HG02763 (cell line): ENCODE data around the gene SGK1.

Source experiments
- ATAC-seq: cut with Tn5 transposase; IDR thresholded peaks from one replicate; pipeline ENCODE4 v1.9.1; 2021; ENCODE audit warnings: mild to moderate bottlenecking, moderate library complexity; ENCODE audit not compliant: unreplicated experiment

Gene SGK1

DNA sequence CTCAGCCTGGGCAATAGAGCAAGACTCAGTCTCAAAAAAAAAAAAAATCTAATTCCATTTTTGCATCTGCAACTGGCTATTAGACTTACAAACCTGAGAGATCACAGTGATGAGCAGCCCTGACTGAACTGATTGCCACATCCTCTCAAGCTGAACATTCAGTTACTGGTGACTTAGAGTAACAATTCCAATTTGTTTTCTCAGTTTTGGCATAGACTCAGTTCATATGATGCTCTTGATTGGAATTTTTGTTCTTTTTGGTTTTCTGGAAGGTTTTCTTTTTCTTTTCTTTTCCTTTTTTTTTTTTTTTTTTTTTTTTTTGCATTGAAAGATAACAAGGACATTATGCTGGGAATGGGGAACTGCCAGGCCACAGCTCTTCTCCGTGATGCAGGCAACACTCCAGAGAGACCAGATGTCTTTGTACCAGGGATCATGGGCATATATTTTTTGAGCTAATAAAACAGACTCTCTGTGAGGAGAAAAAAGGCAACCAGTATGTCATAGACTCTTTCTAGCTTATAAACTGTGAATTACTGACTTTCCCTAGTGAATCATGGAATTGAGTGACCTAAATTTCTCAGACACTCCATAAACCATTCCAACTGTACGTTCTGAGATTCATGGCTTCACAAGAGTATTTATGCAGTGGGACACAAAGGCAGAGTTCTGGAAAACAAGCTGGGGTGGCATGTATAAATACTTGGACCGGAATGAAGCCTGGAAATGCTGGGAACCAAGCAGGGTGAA lies 179.5 kb downstream of the SGK1 start:
- no peak for ATAC-seq

GRCh38 chr6:134134654-134135053 lies 183.3 kb downstream of the SGK1 start:
- no peak for ATAC-seq

GRCh38 chr6:134132494-134133141 lies 185.3 kb downstream of the SGK1 start:
- no peak for ATAC-seq

GRCh38 chr6:134131530-134132139 lies 186.3 kb downstream of the SGK1 start:
- no peak for ATAC-seq

DNA sequence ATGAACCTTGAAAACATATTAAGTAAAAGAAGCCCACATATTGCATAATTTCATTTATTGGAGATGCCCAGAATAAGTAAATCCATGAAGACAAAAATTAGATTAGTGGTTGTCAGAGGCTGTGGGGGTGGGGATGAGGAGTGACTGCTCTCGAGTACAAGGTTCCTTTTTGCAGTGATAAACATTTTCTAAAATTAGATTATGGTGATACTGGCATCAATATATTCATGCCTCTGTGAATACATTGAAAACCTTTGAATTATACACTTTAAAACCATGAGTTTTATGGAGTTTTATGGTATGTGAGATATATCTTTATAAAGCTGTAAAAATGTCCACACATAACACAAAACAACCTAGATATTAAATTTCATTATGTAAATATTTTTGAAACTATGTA lies 189.8 kb downstream of the SGK1 start:
- ATAC-seq: no peak

GRCh38 chr6:134123666-134124208 lies 194.2 kb downstream of the SGK1 start:
- no peak for ATAC-seq

DNA sequence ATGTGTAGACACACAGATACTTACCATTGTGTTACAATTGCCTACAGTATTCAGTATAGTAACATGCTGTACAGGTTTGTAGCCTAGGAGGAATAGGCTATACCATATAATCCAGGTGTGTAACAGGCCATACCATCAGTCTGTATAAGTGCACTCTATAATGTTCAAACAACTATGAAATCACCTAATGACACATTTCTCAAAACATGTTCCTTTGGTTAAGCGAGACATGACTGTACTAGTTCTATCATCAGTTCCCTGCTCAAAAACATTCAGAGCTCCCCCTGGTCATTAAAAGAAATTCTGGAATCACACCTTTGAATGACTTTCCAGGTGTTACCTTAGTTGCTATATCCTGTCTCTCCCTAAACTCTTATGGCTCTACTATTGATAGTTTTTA lies 195.1 kb downstream of the SGK1 start:
- no peak for ATAC-seq

GRCh38 chr6:134119486-134119885 lies 198.4 kb downstream of the SGK1 start:
- no peak for ATAC-seq
